Activated naive CD4-positive, alpha-beta T cell treated with anti-CD3 and anti-CD28 coated beads, Interleukin-2, amount 50 U/mL, for 16 hours (primary cell): ENCODE data around the gene CREB3L2.

Experiments
- DNase-seq: peaks from one replicate; pipeline ENCODE4 v3.0.0-alpha.2; 2020

The CREB3L2 gene

GRCh38 chr7:137891016-137891655 is 110.8 kb downstream of the CREB3L2 start:
- no peak for DNase-seq

GRCh38 chr7:137890449-137890921 is 111.4 kb downstream of the CREB3L2 start:
- no peak for DNase-seq

GRCh38 chr7:137888241-137888640 is 113.6 kb downstream of the CREB3L2 start:
- DNase-seq = no peak

GRCh38 chr7:137886746-137887145 is 115.1 kb downstream of the CREB3L2 start:
- no peak for DNase-seq

- no peak for DNase-seq
These were observed 115.6 kb downstream of the CREB3L2 start for GRCh38 chr7:137886281-137886680.

GRCh38 chr7:137885678-137886077 is 116.2 kb downstream of the CREB3L2 start:
- DNase-seq = no peak

GRCh38 chr7:137882806-137883205 is 119.1 kb downstream of the CREB3L2 start:
- no peak for DNase-seq

- no peak for DNase-seq
These were observed 119.6 kb downstream of the CREB3L2 start for GRCh38 chr7:137882261-137882668.

GRCh38 chr7:137881607-137882260 is 120.2 kb downstream of the CREB3L2 start:
- no peak for DNase-seq

GRCh38 chr7:137880432-137880831 is 121.5 kb downstream of the CREB3L2 start:
- DNase-seq = no peak

- DNase-seq = no peak
These were observed 122.3 kb downstream of the CREB3L2 start for GRCh38 chr7:137879357-137880158.

GRCh38 chr7:137878333-137878961 is 123.4 kb downstream of the CREB3L2 start:
- no peak for DNase-seq

GRCh38 chr7:137877027-137877675 is 124.7 kb downstream of the CREB3L2 start:
- no peak for DNase-seq

- no peak for DNase-seq
These were observed 126.1 kb downstream of the CREB3L2 start for GRCh38 chr7:137875746-137876145.

- no peak for DNase-seq
These were observed 127.7 kb downstream of the CREB3L2 start for GRCh38 chr7:137873979-137874777.

- no peak for DNase-seq
These were observed 128.4 kb downstream of the CREB3L2 start for GRCh38 chr7:137873524-137873923.

GRCh38 chr7:137871170-137871915 is 130.5 kb downstream of the CREB3L2 start:
- DNase-seq = no peak

GRCh38 chr7:137870684-137871083 is 131.2 kb downstream of the CREB3L2 start:
- no peak for DNase-seq

- DNase-seq = no peak
These were observed 131.8 kb downstream of the CREB3L2 start for GRCh38 chr7:137870078-137870477.

- no peak for DNase-seq
These were observed 132.6 kb downstream of the CREB3L2 start for GRCh38 chr7:137869260-137869659.

GRCh38 chr7:137867289-137867688 is 134.6 kb downstream of the CREB3L2 start:
- no peak for DNase-seq
